K562 (cell line): ENCODE measurements around the gene GMPR. TPM values are rescaled to one million over a fixed set of nuclear protein-coding genes. Genes with fewer than 3 reads are reported as not detected.

Experiments
- ATF3 ChIP-seq, 2 experiments: fragments of 450-650 bp in 1 of 2; sonication (generic) in 1 of 2; formaldehyde crosslinking in 1 of 2; IDR thresholded peaks in 1 of 2; conservative IDR thresholded peaks in 1 of 2; 2 replicates each; pipeline versions ENCODE4 v1.6.1 to v1.8.1; 2016 to 2023; ENCODE audit warnings: mild to moderate bottlenecking in 2 of 2, moderate library complexity in 2 of 2, inconsistent platforms in 1 of 2, missing genetic modification reagents in 1 of 2
- MAFF ChIP-seq: IDR thresholded peaks from 2 replicates; pipeline ENCODE4 v1.6.1; 2012; ENCODE audit warnings: low read length, improper control_type of control experiment
- NR4A1 ChIP-seq, 2 experiments: fragments of 250-450 bp in 1 of 2; fragments of 450-650 bp in 1 of 2; sonication (Bioruptor Pico) in 1 of 2; IDR thresholded peaks; 2 replicates each; pipeline versions ENCODE4 v1.4.0 to v1.6.1; 2016 to 2020; ENCODE audit warnings: mild to moderate bottlenecking in 2 of 2, missing compliant biosample characterization in 1 of 2, missing genetic modification characterization in 1 of 2, moderate library complexity in 1 of 2
- PHTF2 ChIP-seq: fragments of 250-450 bp; sonication (Bioruptor Pico); IDR thresholded peaks from 2 replicates; pipeline ENCODE4 v1.5.0; 2021; ENCODE audit warnings: mild to moderate bottlenecking
- SP1 ChIP-seq: sonication (generic); formaldehyde crosslinking; IDR thresholded peaks from 2 replicates; pipeline ENCODE4 v1.8.1; 2022; ENCODE audit warnings: mild to moderate bottlenecking, missing genetic modification reagents
- SUPT5H ChIP-seq: fragments of 450-650 bp; IDR thresholded peaks from 2 replicates; pipeline ENCODE4 v1.6.1; 2016
- ZEB2 ChIP-seq: fragments of 450-650 bp; IDR thresholded peaks from 2 replicates; pipeline ENCODE4 v1.6.1; 2016
- ZNF3 ChIP-seq: fragments of 250-450 bp; sonication (Bioruptor Pico); IDR thresholded peaks from 2 replicates; pipeline ENCODE4 v1.5.0; 2021; ENCODE audit warnings: mild to moderate bottlenecking, moderate library complexity
- polyA plus RNA-seq, 8 experiments: library from polyadenylated mRNA; depleted of rRNA in 4 of 8; stranded (reverse) in 5 of 8; unstranded in 3 of 8; fragments of >200 nt; fragmentation: Nextera tagmentation in 2 of 8; fragmentation: Illumina TruSeq in 1 of 8; extraction: Ambion mirVana in 2 of 8; extraction: Trizol in 1 of 8; gene quantifications; 2 replicates each; pipeline versions ENCODE4 v1.2.1 to v1.2.3, GENCODE V29; 2011 to 2014; ENCODE audit warnings: inconsistent platforms in 1 of 8, missing spikeins in 1 of 8
- total RNA-seq, 7 experiments: library from RNA; depleted of rRNA in 6 of 7; stranded (reverse); fragments of >200 nt in 6 of 7; fragmentation: Illumina TruSeq in 2 of 7; extraction: Trizol in 2 of 7; gene quantifications; 2 replicates each; pipeline versions ENCODE4 v1.2.1 to v1.2.3, GENCODE V29; 2011 to 2021; ENCODE audit warnings: low replicate concordance in 1 of 7
- TF ChIP-seq, protein P1 (sequence below): fragments of 450-650 bp; formaldehyde crosslinking; IDR thresholded peaks from 2 replicates; pipeline ENCODE4 v1.4.0; 2022; ENCODE audit warnings: missing genetic modification characterization
- TF ChIP-seq, protein P2 (sequence below): fragments of 450-650 bp; conservative IDR thresholded peaks from 2 replicates; pipeline ENCODE4 v1.6.1; 2016; ENCODE audit warnings: missing genetic modification characterization, low read depth, mild to moderate bottlenecking, control low read depth, missing compliant biosample characterization

Gene GMPR
- total and polyA plus RNA-seq, 9 of the 15 experiments (the other 6 are each of a cell fraction or from before 2014, with no cell fraction given), result 34.6 to 83.7 (median 49.8) TPM

DNA sequence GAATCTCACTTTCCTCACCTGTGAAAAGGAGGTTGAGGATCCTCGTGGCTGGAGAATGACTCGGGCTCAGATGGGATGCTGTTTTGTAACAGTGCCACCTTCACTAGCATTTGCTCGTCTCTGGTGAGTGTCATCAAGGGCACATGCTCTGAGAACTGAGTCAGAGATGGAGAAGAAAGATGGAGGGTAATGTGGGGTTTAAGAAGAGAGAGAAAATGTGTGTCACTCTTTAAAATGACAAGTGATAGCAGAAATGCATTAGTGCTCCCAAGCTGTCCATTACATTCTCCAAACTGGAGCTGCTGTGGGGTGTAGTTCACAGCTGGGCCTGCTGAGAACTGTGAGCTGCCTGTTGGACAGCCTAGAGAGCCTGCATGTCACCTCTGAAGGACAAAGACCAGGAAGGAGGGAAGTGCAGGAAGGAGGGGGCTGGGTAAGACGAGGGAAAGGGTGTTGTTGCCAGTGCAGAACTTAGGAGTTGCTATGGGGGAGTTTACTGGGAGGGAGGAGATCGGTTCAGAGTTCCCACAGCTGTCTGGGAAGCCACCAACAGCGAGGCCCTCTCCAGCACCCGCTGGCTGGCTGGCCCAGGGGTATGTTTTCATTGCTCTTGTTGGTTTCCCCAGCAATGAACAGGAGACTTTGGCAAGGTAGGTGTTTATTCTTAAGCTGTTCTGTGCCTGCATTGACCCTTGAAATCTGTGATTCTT, 19.8 kb downstream of the GMPR start (continued):
- TF ChIP-seq, protein P1, sequence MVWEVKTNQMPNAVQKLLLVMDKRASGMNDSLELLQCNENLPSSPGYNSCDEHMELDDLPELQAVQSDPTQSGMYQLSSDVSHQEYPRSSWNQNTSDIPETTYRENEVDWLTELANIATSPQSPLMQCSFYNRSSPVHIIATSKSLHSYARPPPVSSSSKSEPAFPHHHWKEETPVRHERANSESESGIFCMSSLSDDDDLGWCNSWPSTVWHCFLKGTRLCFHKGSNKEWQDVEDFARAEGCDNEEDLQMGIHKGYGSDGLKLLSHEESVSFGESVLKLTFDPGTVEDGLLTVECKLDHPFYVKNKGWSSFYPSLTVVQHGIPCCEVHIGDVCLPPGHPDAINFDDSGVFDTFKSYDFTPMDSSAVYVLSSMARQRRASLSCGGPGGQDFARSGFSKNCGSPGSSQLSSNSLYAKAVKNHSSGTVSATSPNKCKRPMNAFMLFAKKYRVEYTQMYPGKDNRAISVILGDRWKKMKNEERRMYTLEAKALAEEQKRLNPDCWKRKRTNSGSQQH, result 0 out of 2 replicates have a peak, but pooled peaks have one; percentile 25
- no peak for TF ChIP-seq NR4A1 (CRISPR knock-in tag; IDR thresholded peaks at IDR 0.05)
- no peak for TF ChIP-seq NR4A1 (tag; IDR thresholded peaks at IDR 0.05)
- peak; percentile 37; the same call in 1 of the 2 replicates for TF ChIP-seq ATF3 (IDR thresholded peaks at IDR 0.05)
- no peak for TF ChIP-seq ATF3 (CRISPR knock-in tag; conservative IDR thresholded peaks at IDR 0.05)
- TF ChIP-seq, protein P2, sequence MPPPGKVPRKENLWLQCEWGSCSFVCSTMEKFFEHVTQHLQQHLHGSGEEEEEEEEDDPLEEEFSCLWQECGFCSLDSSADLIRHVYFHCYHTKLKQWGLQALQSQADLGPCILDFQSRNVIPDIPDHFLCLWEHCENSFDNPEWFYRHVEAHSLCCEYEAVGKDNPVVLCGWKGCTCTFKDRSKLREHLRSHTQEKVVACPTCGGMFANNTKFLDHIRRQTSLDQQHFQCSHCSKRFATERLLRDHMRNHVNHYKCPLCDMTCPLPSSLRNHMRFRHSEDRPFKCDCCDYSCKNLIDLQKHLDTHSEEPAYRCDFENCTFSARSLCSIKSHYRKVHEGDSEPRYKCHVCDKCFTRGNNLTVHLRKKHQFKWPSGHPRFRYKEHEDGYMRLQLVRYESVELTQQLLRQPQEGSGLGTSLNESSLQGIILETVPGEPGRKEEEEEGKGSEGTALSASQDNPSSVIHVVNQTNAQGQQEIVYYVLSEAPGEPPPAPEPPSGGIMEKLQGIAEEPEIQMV (tag), result 0 out of 2 replicates have a peak, but pooled peaks have one; percentile 8
- TF ChIP-seq SP1 (CRISPR knock-in tag), result peak; percentile 55; the same call in 1 of the 2 replicates
- TF ChIP-seq ZEB2, result 0 out of 2 replicates have a peak, but pooled peaks have one; percentile 31
- TF ChIP-seq ZNF3, result no peak
- 0 out of 2 replicates have a peak, but pooled peaks have one; percentile 28 for TF ChIP-seq SUPT5H
- TF ChIP-seq PHTF2 (CRISPR knock-in tag), result no peak
- TF ChIP-seq MAFF, result no peak
- TF ChIP-seq, all 486 proteins: peak for 27
